Measurements from ENCODE around the gene PPFIBP2.

The PPFIBP2 gene

GRCh38 chr11:7600205-7600775 is 86.5 kb downstream of the PPFIBP2 start:
- DNase-seq (ENCODE audit: low read depth in 3 of 3) = no peak

GRCh38 chr11:7603031-7603781 is 89.4 kb downstream of the PPFIBP2 start:
- DNase-seq (ENCODE audit: low read depth in 3 of 3) = no peak

GRCh38 chr11:7604331-7604955 is 90.6 kb downstream of the PPFIBP2 start:
- no peak for DNase-seq (ENCODE audit: low read depth in 3 of 3)

- no peak for DNase-seq (ENCODE audit: low read depth in 3 of 3)
These were observed 91.6 kb downstream of the PPFIBP2 start for GRCh38 chr11:7605186-7605943.

- DNase-seq (ENCODE audit: low read depth in 3 of 3) = no peak
These were observed 92.7 kb downstream of the PPFIBP2 start for GRCh38 chr11:7606496-7606895.

- no peak for DNase-seq (ENCODE audit: low read depth in 3 of 3)
These were observed 95.2 kb downstream of the PPFIBP2 start for GRCh38 chr11:7609015-7609414.

- no peak for DNase-seq (ENCODE audit: low read depth in 3 of 3)
These were observed 95.7 kb downstream of the PPFIBP2 start for GRCh38 chr11:7609521-7609920.

- DNase-seq (ENCODE audit: low read depth in 3 of 3) = no peak
These were observed 96.6 kb downstream of the PPFIBP2 start for GRCh38 chr11:7610393-7610792.

- DNase-seq (ENCODE audit: low read depth in 3 of 3) = no peak
These were observed 97.6 kb downstream of the PPFIBP2 start for GRCh38 chr11:7611411-7611810.

GRCh38 chr11:7612056-7612660 is 98.4 kb downstream of the PPFIBP2 start:
- no peak for DNase-seq (ENCODE audit: low read depth in 3 of 3)

- DNase-seq (ENCODE audit: low read depth in 3 of 3) = no peak
These were observed 99.0 kb downstream of the PPFIBP2 start for GRCh38 chr11:7612661-7613393.

- no peak for DNase-seq (ENCODE audit: low read depth in 3 of 3)
These were observed 99.6 kb downstream of the PPFIBP2 start for GRCh38 chr11:7613394-7613720.

- no peak for DNase-seq (ENCODE audit: low read depth in 3 of 3)
These were observed 100.9 kb downstream of the PPFIBP2 start for GRCh38 chr11:7614656-7615055.

- DNase-seq (ENCODE audit: low read depth in 3 of 3) = no peak
These were observed 103.2 kb downstream of the PPFIBP2 start for GRCh38 chr11:7617032-7617431.

- DNase-seq (ENCODE audit: low read depth in 3 of 3) = no peak
These were observed 105.5 kb downstream of the PPFIBP2 start for GRCh38 chr11:7619322-7619721.

GRCh38 chr11:7621090-7621489 is 107.3 kb downstream of the PPFIBP2 start:
- DNase-seq (ENCODE audit: low read depth in 3 of 3) = no peak

GRCh38 chr11:7621554-7621953 is 107.8 kb downstream of the PPFIBP2 start:
- DNase-seq (ENCODE audit: low read depth in 3 of 3) = no peak

- no peak for DNase-seq (ENCODE audit: low read depth in 3 of 3)
These were observed 108.9 kb downstream of the PPFIBP2 start for GRCh38 chr11:7622721-7623120.

- no peak for DNase-seq (ENCODE audit: low read depth in 3 of 3)
These were observed 114.9 kb downstream of the PPFIBP2 start for GRCh38 chr11:7628660-7629059.

- no peak for DNase-seq (ENCODE audit: low read depth in 3 of 3)
These were observed 116.2 kb downstream of the PPFIBP2 start for GRCh38 chr11:7630002-7630401.

- no peak for DNase-seq (ENCODE audit: low read depth in 3 of 3)
These were observed 118.4 kb downstream of the PPFIBP2 start for GRCh38 chr11:7632211-7632610.

Data from stimulated activated CD4-positive, alpha-beta T cell treated with anti-CD3 and anti-CD28 coated beads, TNF-alpha, amount 100 ng/mL, for 24 hours (primary cell).